Subcutaneous adipose tissue (tissue), 4 donors: ENCODE measurements around the gene NINJ2. TPM values are rescaled to one million over a fixed set of nuclear protein-coding genes. Genes with fewer than 3 reads are reported as not detected.

Source experiments
- CTCF ChIP-seq: fragments of 450-650 bp; IDR thresholded peaks from one replicate; pipeline ENCODE4 v1.5.1; 2016; ENCODE audit warnings: low read depth, mild to moderate bottlenecking, control low read depth, antibody characterized with exemption, moderate library complexity
- total RNA-seq, 4 donors: library from RNA; depleted of rRNA; stranded (reverse); fragments of >200 nt; gene quantifications; one replicate each; pipeline ENCODE4 v1.1.0, GENCODE V29; 2016

Gene NINJ2
- total RNA-seq, 4 donors from 2014 or later, result 9.4 to 54.3 (median 19.0) TPM

- TF ChIP-seq CTCF, result no peak
Measured at GRCh38 chr12:666766-667308, 3.6 kb upstream of the NINJ2 start.

- TF ChIP-seq CTCF, result no peak
Measured at GRCh38 chr12:666066-666465, 2.8 kb upstream of the NINJ2 start.

GRCh38 chr12:664779-665092 is 1.5 kb upstream of the NINJ2 start:
- TF ChIP-seq CTCF, result no peak

GRCh38 chr12:664075-664778 is 982 bp upstream of the NINJ2 start:
- no peak for TF ChIP-seq CTCF

- no peak for TF ChIP-seq CTCF
Measured at GRCh38 chr12:662566-663292, 516 bp downstream of the NINJ2 start.

- TF ChIP-seq CTCF, result no peak
Measured at GRCh38 chr12:661720-662486, 1.3 kb downstream of the NINJ2 start.
